Measurements from ENCODE around the gene EIF4G1.

The EIF4G1 gene

GRCh38 chr3:184282941-184283340 lies 31.5 kb upstream of the EIF4G1 start:
- intact Hi-C loops (cut with DNase I; ENCODE audit: low total_unique reads) = no loop called here
- Histone ChIP-seq H3K36me3 (no peaks in the 10 kb centered on the region), H3K27ac (no peak overlapping the region), H3K27me3 (peaks cover 0 to 11% of the 10 kb centered on the region in 2 donors), H3K4me3 (no peak overlapping the region), H3K9me3 (no peaks in the 10 kb centered on the region), H3K4me1 (no peaks in the 10 kb centered on the region)
- no peak for DNase-seq
- no peak for TF ChIP-seq CTCF (IDR thresholded peaks at IDR 0.05)

- no peaks in the 10 kb centered on the region for H3K4me1 ChIP-seq
- intact Hi-C loops (cut with DNase I; ENCODE audit: low total_unique reads) = no loop called here
- peaks cover 0 to 5% of the 10 kb centered on the region in 2 donors for H3K27me3 ChIP-seq
- no peaks in the 10 kb centered on the region for H3K9me3 ChIP-seq
- no peaks in the 10 kb centered on the region for H3K36me3 ChIP-seq
- H3K27ac ChIP-seq = no peak overlapping the region
- DNase-seq = no peak
- no peak overlapping the region for H3K4me3 ChIP-seq
- no peak for TF ChIP-seq CTCF (IDR thresholded peaks at IDR 0.05)
Observed at GRCh38 chr3:184283681-184284080, 30.7 kb upstream of the EIF4G1 start.

GRCh38 chr3:184284696-184285095 lies 29.7 kb upstream of the EIF4G1 start:
- no peak for DNase-seq
- H3K4me1 ChIP-seq = no peaks in the 10 kb centered on the region
- TF ChIP-seq CTCF (IDR thresholded peaks at IDR 0.05) = no peak
- H3K36me3 ChIP-seq = no peaks in the 10 kb centered on the region
- H3K27me3 ChIP-seq = peaks cover 0 to 10% of the 10 kb centered on the region in 2 donors
- intact Hi-C loops (cut with DNase I; ENCODE audit: low total_unique reads) = no loop called here
- H3K4me3 ChIP-seq = no peak overlapping the region
- no peaks in the 10 kb centered on the region for H3K9me3 ChIP-seq
- no peak overlapping the region for H3K27ac ChIP-seq

GRCh38 chr3:184289426-184289938 lies 24.9 kb upstream of the EIF4G1 start:
- H3K36me3 ChIP-seq = no peaks in the 10 kb centered on the region
- no peak for TF ChIP-seq CTCF (IDR thresholded peaks at IDR 0.05)
- no peak overlapping the region for H3K27ac ChIP-seq
- no peak overlapping the region for H3K4me3 ChIP-seq
- H3K9me3 ChIP-seq = no peaks in the 10 kb centered on the region
- no peak for DNase-seq
- peaks cover 0 to 26% of the 10 kb centered on the region in 2 donors for H3K27me3 ChIP-seq
- intact Hi-C loops (cut with DNase I; ENCODE audit: low total_unique reads) = no loop called here
- H3K4me1 ChIP-seq = no peaks in the 10 kb centered on the region

- peaks cover 0 to 26% of the 10 kb centered on the region in 2 donors for H3K27me3 ChIP-seq
- H3K9me3 ChIP-seq = no peaks in the 10 kb centered on the region
- H3K27ac ChIP-seq = no peak overlapping the region
- intact Hi-C loops (cut with DNase I; ENCODE audit: low total_unique reads) = no loop called here
- H3K36me3 ChIP-seq = no peaks in the 10 kb centered on the region
- H3K4me1 ChIP-seq = no peaks in the 10 kb centered on the region
- no peak for TF ChIP-seq CTCF (IDR thresholded peaks at IDR 0.05)
- DNase-seq = no peak
- H3K4me3 ChIP-seq = no peak overlapping the region
Observed at GRCh38 chr3:184290331-184290730, 24.1 kb upstream of the EIF4G1 start.

Data from tibial artery (tissue), 4 donors.